GM23338 (cell line): ENCODE data around the gene HAPLN2. TPM values are rescaled to one million over a fixed set of nuclear protein-coding genes. Genes with fewer than 3 reads are reported as not detected.

Experiments
- ATAC-seq: fragments of 200-7000 bp; cut with Tn5 transposase; 3 replicates; pipeline ENCODE4 v1.9.1; 2020
- DNase-seq: peaks from one replicate; pipeline ENCODE4 v3.0.0-alpha.2; 2015; ENCODE audit warnings: low spot score
- H2AFZ ChIP-seq: fragments of 200-600 bp; sonication (generic); 2 replicates; pipeline ENCODE4 v1.8.0; 2016; ENCODE audit warnings: antibody characterized with exemption, mild to moderate bottlenecking, moderate library complexity
- H3F3A ChIP-seq: fragments of 200-600 bp; sonication (generic); replicated peaks from 2 replicates; pipeline ENCODE4 v1.8.0; 2017; ENCODE audit warnings: antibody characterized with exemption, mixed run types, low read depth
- H3K27ac ChIP-seq: fragments of 200-600 bp; sonication (generic); 2 replicates; pipeline ENCODE4 v1.6.1; 2016; ENCODE audit warnings: low read depth
- H3K27me3 ChIP-seq: fragments of 200-600 bp; sonication (generic); 2 replicates; pipeline ENCODE4 v1.8.0; 2016; ENCODE audit warnings: mild to moderate bottlenecking, mixed run types, moderate library complexity; ENCODE audit not compliant: insufficient read depth
- H3K36me3 ChIP-seq: fragments of 200-600 bp; sonication (generic); 2 replicates; pipeline ENCODE4 v1.8.0; 2016; ENCODE audit warnings: mild to moderate bottlenecking; ENCODE audit not compliant: insufficient read depth
- H3K4me1 ChIP-seq: fragments of 200-600 bp; sonication (generic); 2 replicates; pipeline ENCODE4 v1.8.0; 2016; ENCODE audit warnings: mild to moderate bottlenecking, moderate library complexity; ENCODE audit not compliant: insufficient read depth
- H3K4me2 ChIP-seq: fragments of 200-600 bp; sonication (generic); 2 replicates; pipeline ENCODE4 v1.7.1; 2017; ENCODE audit warnings: mixed run types
- H3K4me3 ChIP-seq: fragments of 200-600 bp; sonication (generic); 2 replicates; pipeline ENCODE4 v1.6.1; 2016; ENCODE audit warnings: mixed run types
- H3K79me2 ChIP-seq: fragments of 200-600 bp; sonication (generic); replicated peaks from 2 replicates; pipeline ENCODE4 v1.8.0; 2017; ENCODE audit warnings: mild to moderate bottlenecking; ENCODE audit not compliant: insufficient read depth
- H3K9me2 ChIP-seq: fragments of 200-600 bp; sonication (generic); 2 replicates; pipeline ENCODE4 v1.8.0; 2017; ENCODE audit not compliant: insufficient read depth
- H4K20me1 ChIP-seq: fragments of 200-600 bp; sonication (generic); replicated peaks from 2 replicates; pipeline ENCODE4 v1.8.0; 2017; ENCODE audit warnings: mild to moderate bottlenecking; ENCODE audit not compliant: insufficient read depth
- H3K27ac Mint-ChIP-seq: 2 replicates; pipeline ENCODE4 v1.8.0; 2020; ENCODE audit warnings: inconsistent platforms, mild to moderate bottlenecking, moderate library complexity, mixed read lengths
- H3K27me3 Mint-ChIP-seq: 3 replicates; pipeline ENCODE4 v1.8.0; 2022; ENCODE audit warnings: low read depth, mild to moderate bottlenecking, moderate library complexity, mixed read lengths, inconsistent platforms; ENCODE audit not compliant: insufficient read depth, poor library complexity
- H3K36me3 Mint-ChIP-seq: 3 replicates; pipeline ENCODE4 v1.8.0; 2021; ENCODE audit warnings: low read depth, mild to moderate bottlenecking, inconsistent platforms, moderate library complexity, mixed read lengths
- H3K4me1 Mint-ChIP-seq: 3 replicates; pipeline ENCODE4 v1.8.0; 2020; ENCODE audit warnings: mild to moderate bottlenecking, inconsistent platforms, mixed read lengths
- H3K4me3 Mint-ChIP-seq: 3 replicates; pipeline ENCODE4 v1.8.0; 2021; ENCODE audit warnings: moderate library complexity, mild to moderate bottlenecking, inconsistent platforms, mixed read lengths
- H3K9me3 Mint-ChIP-seq: 3 replicates; pipeline ENCODE4 v1.8.0; 2020; ENCODE audit warnings: moderate library complexity, mild to moderate bottlenecking, inconsistent platforms, mixed read lengths
- CREB1 ChIP-seq: fragments of 250-450 bp; sonication (Bioruptor Pico); IDR thresholded peaks from 2 replicates; pipeline ENCODE4 v1.5.0; 2020; ENCODE audit warnings: low read depth, mild to moderate bottlenecking, moderate library complexity
- CTCF ChIP-seq, 2 experiments: fragments of 200-600 bp in 1 of 2; sonication (generic) in 1 of 2; conservative IDR thresholded peaks; 2 replicates each; pipeline versions ENCODE4 v1.5.1 to v1.6.1; 2016 to 2017; ENCODE audit warnings: antibody characterized with exemption in 2 of 2, low read depth in 2 of 2, mild to moderate bottlenecking in 2 of 2, moderate library complexity in 1 of 2
- ETS1 ChIP-seq: IDR thresholded peaks from 2 replicates; pipeline ENCODE4 v1.6.1; 2016; ENCODE audit warnings: antibody characterized with exemption
- EZH2 ChIP-seq: fragments of 200-600 bp; sonication (generic); IDR thresholded peaks from one replicate; pipeline ENCODE4 v1.8.0; 2017; ENCODE audit warnings: antibody characterized with exemption, mild to moderate bottlenecking, low read depth; ENCODE audit not compliant: unreplicated experiment
- EZH2phosphoT487 ChIP-seq: fragments of 200-600 bp; sonication (generic); IDR thresholded peaks from one replicate; pipeline ENCODE4 v1.8.1; 2018; ENCODE audit warnings: antibody characterized with exemption; ENCODE audit not compliant: unreplicated experiment
- JUNB ChIP-seq: IDR thresholded peaks from one replicate; pipeline ENCODE4 v1.6.1; 2016; ENCODE audit warnings: antibody characterized with exemption; ENCODE audit not compliant: unreplicated experiment
- NANOG ChIP-seq: IDR thresholded peaks from 2 replicates; pipeline ENCODE4 v1.6.1; 2016; ENCODE audit warnings: antibody characterized with exemption, borderline replicate concordance
- POLR2AphosphoS5 ChIP-seq: IDR thresholded peaks from 2 replicates; pipeline ENCODE4 v1.6.1; 2016; ENCODE audit warnings: antibody characterized with exemption, low read depth
- REST ChIP-seq: IDR thresholded peaks from one replicate; pipeline ENCODE4 v1.6.1; 2018; ENCODE audit warnings: antibody characterized with exemption; ENCODE audit not compliant: unreplicated experiment
- STAT1 ChIP-seq: IDR thresholded peaks from one replicate; pipeline ENCODE4 v1.6.1; 2016; ENCODE audit warnings: antibody characterized with exemption; ENCODE audit not compliant: unreplicated experiment
- ZNF114 ChIP-seq: fragments of 250-450 bp; sonication (Bioruptor Pico); IDR thresholded peaks from 2 replicates; pipeline ENCODE4 v1.5.0; 2020; ENCODE audit warnings: mild to moderate bottlenecking, moderate library complexity
- polyA plus RNA-seq: library from polyadenylated mRNA; unstranded; fragments of >200 nt; fragmentation: Nextera tagmentation; extraction: Ambion mirVana; gene quantifications from 2 replicates; pipeline ENCODE4 v1.2.1, GENCODE V29; 2016
- total RNA-seq: library from RNA; depleted of rRNA; stranded (reverse); fragments of >200 nt; shearing (Covaris generic); gene quantifications from 2 replicates; pipeline ENCODE4 v1.2.3, GENCODE V29; 2014

Gene HAPLN2
- total and polyA plus RNA-seq, 2 experiments from 2014 or later, result 0.53 TPM; not detected in 1

- TF ChIP-seq STAT1 (no peak), ETS1 (no peak), EZH2phosphoT487 (no peak), EZH2 (no peak), NANOG (no peak), POLR2AphosphoS5 (no peak)
Measured at GRCh38 chr1:156596426-156596825, 22.8 kb upstream of the HAPLN2 start (continued).

- Mint-ChIP-seq H3K27me3 (peaks cover 10% of the 10 kb centered on the region), H3K9me3 (no peaks in the 10 kb centered on the region), H3K4me3 (no peak overlapping the region), H3K27ac (no peak overlapping the region), H3K36me3 (peaks cover 62% of the 10 kb centered on the region), H3K4me1 (peaks cover 13% of the 10 kb centered on the region)
- no peaks in the 10 kb centered on the region; the same call in 1 of the 2 replicates for H3K4me1 ChIP-seq
- ATAC-seq (no peak), DNase-seq (no peak)
- H3K36me3 ChIP-seq, result peaks cover 23% of the 10 kb centered on the region
- no peaks in the 10 kb centered on the region for H3K9me2 ChIP-seq
- H3K27me3 ChIP-seq, result no peaks in the 10 kb centered on the region
- H3K4me2 ChIP-seq, result no peak overlapping the region
- no peak overlapping the region for H3K4me3 ChIP-seq
- H3K79me2 ChIP-seq, result peaks cover 27% of the 10 kb centered on the region
- H3K27ac ChIP-seq, result no peak overlapping the region
- H4K20me1 ChIP-seq, result peaks cover 17% of the 10 kb centered on the region
- H2AFZ ChIP-seq, result no peak overlapping the region
- TF ChIP-seq STAT1 (no peak), CREB1 (no peak), CTCF (conservative IDR thresholded peaks at IDR 0.05; ENCODE audit: low read depth in 2 of 2) (no peak), EZH2phosphoT487 (no peak), JUNB (no peak), ZNF114 (no peak), REST (no peak)
- H3F3A ChIP-seq, result peaks cover 56% of the 10 kb centered on the region
Measured at GRCh38 chr1:156598125-156598524, 21.1 kb upstream of the HAPLN2 start.
